CD4-positive, CD25-positive, alpha-beta regulatory T cell (primary cell): Measurements from ENCODE around the gene SOX5. TPM values are rescaled to one million over a fixed set of nuclear protein-coding genes. Genes with fewer than 3 reads are reported as not detected.

ENCODE experiments used
- ATAC-seq, 2 donors: fragments of 150-1000 bp; cut with Tn5 transposase; one replicate each; pipeline ENCODE4 v1.10.0; 2021; ENCODE audit warnings: low read depth in 2 of 2, moderate number of reproducible peaks in 2 of 2, moderate library complexity in 1 of 2
- DNase-seq, 3 donors: peaks; one replicate each; pipeline versions ENCODE4 v3.0.0 to v3.0.0-alpha.2; 2012 to 2022; ENCODE audit warnings: mixed read lengths in 1 of 3
- H3K27ac ChIP-seq: one replicate; pipeline ENCODE4 v1.7.0; 2013; ENCODE audit warnings: mild to moderate bottlenecking, low read length; ENCODE audit not compliant: insufficient read depth, poor library complexity, severe bottlenecking
- H3K27me3 ChIP-seq: one replicate; pipeline ENCODE4 v1.7.0; 2013; ENCODE audit warnings: low read length; ENCODE audit not compliant: control insufficient read depth, insufficient read depth
- H3K36me3 ChIP-seq: one replicate; pipeline ENCODE4 v1.7.0; 2013; ENCODE audit warnings: mild to moderate bottlenecking, low read length, moderate library complexity; ENCODE audit not compliant: control insufficient read depth, insufficient read depth
- H3K4me1 ChIP-seq: 2 replicates; pipeline ENCODE4 v1.7.0; 2013; ENCODE audit warnings: mild to moderate bottlenecking, low read length; ENCODE audit not compliant: insufficient read depth, control insufficient read depth, poor library complexity, severe bottlenecking
- H3K4me3 ChIP-seq: one replicate; pipeline ENCODE4 v1.7.0; 2013; ENCODE audit warnings: low read depth, mild to moderate bottlenecking, low read length, moderate library complexity
- H3K9me3 ChIP-seq, 2 experiments: 1 replicate in 1 of 2; 2 replicates in 1 of 2; pipeline ENCODE4 v1.7.0; 2013; ENCODE audit warnings: low read length in 2 of 2, mild to moderate bottlenecking in 1 of 2, moderate library complexity in 1 of 2; ENCODE audit not compliant: control insufficient read depth in 2 of 2
- H3K27ac Mint-ChIP-seq, 3 donors: one replicate each; pipeline ENCODE4 v1.8.0; 2020 to 2022; ENCODE audit warnings: mild to moderate bottlenecking in 3 of 3, mixed read lengths in 3 of 3, moderate library complexity in 2 of 3
- H3K27me3 Mint-ChIP-seq: one replicate; pipeline ENCODE4 v1.8.0; 2022; ENCODE audit warnings: mild to moderate bottlenecking, mixed read lengths
- H3K36me3 Mint-ChIP-seq: one replicate; pipeline ENCODE4 v1.8.0; 2020; ENCODE audit warnings: mixed read lengths
- H3K4me1 Mint-ChIP-seq, 4 donors: one replicate each; pipeline ENCODE4 v1.8.0; 2020 to 2022; ENCODE audit warnings: mixed read lengths in 4 of 4, mild to moderate bottlenecking in 1 of 4
- H3K4me3 Mint-ChIP-seq, 4 donors: one replicate each; pipeline ENCODE4 v1.8.0; 2020 to 2022; ENCODE audit warnings: mild to moderate bottlenecking in 4 of 4, mixed read lengths in 4 of 4, moderate library complexity in 3 of 4
- H3K9me3 Mint-ChIP-seq, 7 donors: one replicate each; pipeline ENCODE4 v1.8.0; 2020 to 2022; ENCODE audit warnings: mixed read lengths in 7 of 7, mild to moderate bottlenecking in 3 of 7, moderate library complexity in 2 of 7
- polyA plus RNA-seq, 4 donors: library from polyadenylated mRNA; unstranded; fragments of 300-500 nt; fragmentation: Illumina TruSeq; gene quantifications; one replicate each; pipeline ENCODE4 v1.2.3, GENCODE V29; 2021
- total RNA-seq: library from RNA; stranded (reverse); gene quantifications from one replicate; pipeline ENCODE4 v1.2.3, GENCODE V29; 2022

The SOX5 gene
- total and polyA plus RNA-seq, 5 donors from 2014 or later = not detected

DNA sequence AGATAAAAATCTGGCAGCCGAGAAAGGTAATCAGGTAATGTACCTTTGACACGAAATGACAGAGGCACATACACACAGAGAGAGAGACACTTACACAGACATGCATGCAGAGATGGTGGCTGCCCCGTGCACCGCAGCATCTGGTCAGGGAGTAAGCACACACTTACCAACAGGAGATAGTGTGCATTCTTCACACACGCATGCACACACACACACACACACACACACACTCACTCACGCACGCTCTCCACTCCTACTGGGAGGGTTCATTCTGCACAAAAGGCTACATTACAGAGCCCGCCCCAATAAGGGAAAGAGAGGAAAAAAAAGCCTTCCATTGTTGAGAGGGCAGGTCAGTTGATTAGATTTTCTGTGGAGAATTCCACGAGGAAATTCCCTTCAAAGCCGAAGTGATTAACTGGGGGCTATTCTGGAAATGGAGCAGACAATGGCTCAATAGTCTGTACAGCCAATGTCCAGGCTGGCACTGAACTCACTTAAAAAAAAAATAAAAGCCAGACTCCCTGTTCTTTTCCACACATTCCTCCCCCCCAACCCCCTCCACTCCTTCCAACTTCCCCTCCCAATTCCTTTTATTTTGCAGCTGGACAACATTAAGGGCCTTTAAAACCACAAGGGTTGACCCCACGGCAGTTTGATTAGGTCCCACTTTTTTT lies 1.4 kb upstream of the SOX5 start:
- no peaks in the 10 kb centered on the region for H3K4me1 Mint-ChIP-seq
- DNase-seq (no peak), ATAC-seq (no peak)
- H3K9me3 ChIP-seq = no peaks in the 10 kb centered on the region
- H3K36me3 Mint-ChIP-seq = no peaks in the 10 kb centered on the region
- H3K4me3 Mint-ChIP-seq = no peak overlapping the region
- no peaks in the 10 kb centered on the region for H3K36me3 ChIP-seq
- H3K9me3 Mint-ChIP-seq = peaks cover 0 to 3% (median 0%) of the 10 kb centered on the region in 7 donors
- no peak overlapping the region for H3K4me3 ChIP-seq
- H3K27ac ChIP-seq = no peak overlapping the region
- H3K27me3 ChIP-seq = no peaks in the 10 kb centered on the region
- H3K4me1 ChIP-seq = no peaks in the 10 kb centered on the region
- H3K27me3 Mint-ChIP-seq = peaks cover 4% of the 10 kb centered on the region
- H3K27ac Mint-ChIP-seq = no peak overlapping the region

DNA sequence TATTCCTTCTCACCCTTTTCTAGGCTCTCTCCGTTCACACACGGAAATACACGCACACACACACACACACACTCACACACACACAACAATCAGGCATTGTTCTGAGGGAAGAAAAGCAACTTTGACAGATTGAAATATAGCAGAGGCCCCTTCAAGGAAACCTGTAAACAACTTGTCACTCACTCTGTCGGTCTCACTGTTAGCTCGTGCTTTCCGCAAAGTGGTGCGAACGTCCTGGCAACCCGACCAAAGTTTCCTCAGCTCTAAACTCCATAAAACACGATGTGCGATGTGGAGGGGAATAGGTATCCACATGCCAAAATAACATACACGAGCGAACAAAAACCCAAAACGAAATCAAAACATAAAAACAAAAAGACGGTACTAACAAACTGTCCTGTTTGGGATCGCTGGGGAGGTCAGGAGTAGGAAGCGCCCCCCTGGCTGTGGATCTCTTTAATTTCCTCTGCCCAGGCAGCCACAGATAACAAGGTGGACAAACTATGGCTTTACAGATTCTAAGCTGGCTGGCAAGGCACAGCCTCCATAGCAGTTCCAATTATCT lies 822 bp upstream of the SOX5 start:
- Histone ChIP-seq H3K27ac (no peak overlapping the region), H3K36me3 (no peaks in the 10 kb centered on the region), H3K9me3 (no peaks in the 10 kb centered on the region), H3K4me1 (no peaks in the 10 kb centered on the region), H3K4me3 (no peak overlapping the region), H3K27me3 (no peaks in the 10 kb centered on the region)
- Mint-ChIP-seq H3K27ac (no peak overlapping the region), H3K4me1 (no peaks in the 10 kb centered on the region), H3K4me3 (no peak overlapping the region), H3K27me3 (peaks cover 4% of the 10 kb centered on the region), H3K36me3 (no peaks in the 10 kb centered on the region), H3K9me3 (peaks cover 0 to 3% (median 0%) of the 10 kb centered on the region in 7 donors)
- ATAC-seq (no peak), DNase-seq (no peak)

- Mint-ChIP-seq H3K36me3 (no peaks in the 10 kb centered on the region), H3K9me3 (peaks cover 0 to 3% (median 0%) of the 10 kb centered on the region in 7 donors), H3K27me3 (peaks cover 4% of the 10 kb centered on the region), H3K4me1 (no peaks in the 10 kb centered on the region), H3K4me3 (no peak overlapping the region), H3K27ac (no peak overlapping the region)
- Histone ChIP-seq H3K4me3 (no peak overlapping the region), H3K27ac (no peak overlapping the region), H3K27me3 (no peaks in the 10 kb centered on the region), H3K4me1 (no peaks in the 10 kb centered on the region), H3K36me3 (no peaks in the 10 kb centered on the region), H3K9me3 (no peaks in the 10 kb centered on the region)
- no peak for DNase-seq
- no peak for ATAC-seq
Measured at GRCh38 chr12:23948291-23948690, 1.2 kb downstream of the SOX5 start.

- Histone ChIP-seq H3K4me1 (no peaks in the 10 kb centered on the region), H3K4me3 (no peak overlapping the region), H3K36me3 (no peaks in the 10 kb centered on the region), H3K27me3 (no peaks in the 10 kb centered on the region), H3K27ac (no peak overlapping the region), H3K9me3 (no peaks in the 10 kb centered on the region)
- DNase-seq (no peak), ATAC-seq (no peak)
- Mint-ChIP-seq H3K27me3 (peaks cover 4% of the 10 kb centered on the region), H3K9me3 (peaks cover 0 to 4% (median 0%) of the 10 kb centered on the region in 7 donors), H3K4me1 (no peaks in the 10 kb centered on the region), H3K27ac (no peak overlapping the region), H3K4me3 (no peak overlapping the region), H3K36me3 (no peaks in the 10 kb centered on the region)
Measured at GRCh38 chr12:23947395-23947794, 2.1 kb downstream of the SOX5 start.

GRCh38 chr12:23945249-23945648 lies 4.2 kb downstream of the SOX5 start:
- Histone ChIP-seq H3K36me3 (no peaks in the 10 kb centered on the region), H3K4me3 (no peak overlapping the region), H3K4me1 (no peaks in the 10 kb centered on the region), H3K27me3 (no peaks in the 10 kb centered on the region), H3K27ac (no peak overlapping the region), H3K9me3 (no peaks in the 10 kb centered on the region)
- H3K9me3 Mint-ChIP-seq = peaks cover 0 to 6% (median 0%) of the 10 kb centered on the region in 7 donors
- no peaks in the 10 kb centered on the region for H3K27me3 Mint-ChIP-seq
- H3K36me3 Mint-ChIP-seq = no peaks in the 10 kb centered on the region
- no peak overlapping the region for H3K4me3 Mint-ChIP-seq
- DNase-seq = no peak
- no peak overlapping the region for H3K27ac Mint-ChIP-seq
- H3K4me1 Mint-ChIP-seq = no peaks in the 10 kb centered on the region
- ATAC-seq = no peak

GRCh38 chr12:23944067-23944466 lies 5.4 kb downstream of the SOX5 start:
- Mint-ChIP-seq H3K4me1 (no peaks in the 10 kb centered on the region), H3K4me3 (no peak overlapping the region), H3K27me3 (no peaks in the 10 kb centered on the region), H3K27ac (no peak overlapping the region), H3K9me3 (peaks cover 0 to 6% (median 0%) of the 10 kb centered on the region in 7 donors), H3K36me3 (no peaks in the 10 kb centered on the region)
- H3K27me3 ChIP-seq = no peaks in the 10 kb centered on the region
- ATAC-seq (no peak), DNase-seq (no peak)
- no peaks in the 10 kb centered on the region for H3K36me3 ChIP-seq
- no peaks in the 10 kb centered on the region for H3K9me3 ChIP-seq
- H3K4me1 ChIP-seq = no peaks in the 10 kb centered on the region
- no peak overlapping the region for H3K4me3 ChIP-seq
- H3K27ac ChIP-seq = no peak overlapping the region

DNA sequence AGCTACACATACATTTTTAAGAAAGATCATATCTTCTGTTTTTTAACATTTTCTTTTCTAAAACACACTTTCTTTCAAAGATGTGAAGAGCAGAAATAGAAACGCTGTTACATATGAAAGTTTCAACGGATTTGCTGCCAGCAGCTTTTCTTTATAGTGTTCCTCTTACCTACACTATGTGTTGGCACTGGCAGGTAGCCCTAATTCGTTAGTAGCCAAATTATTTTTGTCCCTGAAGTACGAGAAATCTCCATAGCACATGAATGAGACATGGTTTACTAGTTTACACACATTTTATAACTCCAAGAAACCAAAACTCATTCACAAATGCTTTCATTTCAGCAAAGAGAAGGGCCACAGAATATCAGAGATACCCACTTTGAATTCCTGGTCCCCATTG lies 6.6 kb downstream of the SOX5 start:
- Histone ChIP-seq H3K4me1 (no peaks in the 10 kb centered on the region), H3K9me3 (no peaks in the 10 kb centered on the region), H3K36me3 (no peaks in the 10 kb centered on the region), H3K27me3 (no peaks in the 10 kb centered on the region), H3K4me3 (no peak overlapping the region), H3K27ac (no peak overlapping the region)
- H3K4me1 Mint-ChIP-seq = no peaks in the 10 kb centered on the region
- DNase-seq (no peak), ATAC-seq (no peak)
- H3K27ac Mint-ChIP-seq = no peak overlapping the region
- peaks cover 0 to 6% (median 0%) of the 10 kb centered on the region in 7 donors for H3K9me3 Mint-ChIP-seq
- H3K27me3 Mint-ChIP-seq = no peaks in the 10 kb centered on the region
- no peak overlapping the region for H3K4me3 Mint-ChIP-seq
- H3K36me3 Mint-ChIP-seq = no peaks in the 10 kb centered on the region

- Mint-ChIP-seq H3K9me3 (peaks cover 0 to 4% (median 0%) of the 10 kb centered on the region in 7 donors), H3K27me3 (no peaks in the 10 kb centered on the region), H3K4me3 (no peak overlapping the region), H3K4me1 (no peaks in the 10 kb centered on the region), H3K27ac (no peak overlapping the region), H3K36me3 (no peaks in the 10 kb centered on the region)
- no peaks in the 10 kb centered on the region for H3K36me3 ChIP-seq
- H3K4me3 ChIP-seq = no peak overlapping the region
- no peaks in the 10 kb centered on the region for H3K4me1 ChIP-seq
- H3K9me3 ChIP-seq = no peaks in the 10 kb centered on the region
- no peak for ATAC-seq
- no peak overlapping the region for H3K27ac ChIP-seq
- no peak for DNase-seq
- H3K27me3 ChIP-seq = no peaks in the 10 kb centered on the region
Measured at GRCh38 chr12:23941780-23942179, 7.7 kb downstream of the SOX5 start.
